Liver (tissue), 9 donors: ENCODE results near the gene HPDL. TPM values are rescaled to one million over a fixed set of nuclear protein-coding genes. Genes with fewer than 3 reads are reported as not detected.
"Not testable (repeated sequence)": the region's sequence is repeated elsewhere in the genome, so short reads cannot be mapped to it uniquely, and the experiment has no call there.

Experiments used
- DNase-seq: peaks from one replicate; pipeline ENCODE4 v3.0.0-alpha.2; 2017; ENCODE audit warnings: low spot score
- H3K27ac ChIP-seq, 2 donors: one replicate each; pipeline ENCODE4 v1.7.0; 2013; ENCODE audit warnings: inconsistent platforms in 2 of 2, low read length in 2 of 2, control low read depth in 1 of 2, low read depth in 1 of 2, mild to moderate bottlenecking in 1 of 2
- H3K27me3 ChIP-seq, 4 donors: one replicate each; pipeline versions ENCODE4 v1.6.1 to v1.7.0; 2013; ENCODE audit warnings: low read length in 3 of 4, inconsistent platforms in 1 of 4, mild to moderate bottlenecking in 1 of 4, moderate library complexity in 1 of 4; ENCODE audit not compliant: control insufficient read depth in 4 of 4, insufficient read depth in 4 of 4
- H3K36me3 ChIP-seq, 4 donors: one replicate each; pipeline versions ENCODE4 v1.6.1 to v1.7.0; 2013; ENCODE audit warnings: low read length in 3 of 4, mild to moderate bottlenecking in 3 of 4, low read depth in 1 of 4, moderate library complexity in 1 of 4; ENCODE audit not compliant: control insufficient read depth in 4 of 4, insufficient read depth in 3 of 4
- H3K4me1 ChIP-seq, 4 donors: one replicate each; pipeline versions ENCODE4 v1.6.1 to v1.7.0; 2013; ENCODE audit warnings: low read length in 3 of 4, mild to moderate bottlenecking in 3 of 4, moderate library complexity in 1 of 4; ENCODE audit not compliant: control insufficient read depth in 4 of 4, insufficient read depth in 4 of 4
- H3K4me3 ChIP-seq, 3 donors: one replicate each; pipeline versions ENCODE4 v1.6.1 to v1.7.0; 2013; ENCODE audit warnings: low read length in 3 of 3, control low read depth in 1 of 3, low read depth in 1 of 3, mild to moderate bottlenecking in 1 of 3
- H3K9ac ChIP-seq, 2 donors: one replicate each; pipeline ENCODE4 v1.7.0; 2013; ENCODE audit warnings: low read length in 2 of 2, mild to moderate bottlenecking in 2 of 2, moderate library complexity in 2 of 2, control low read depth in 1 of 2, low read depth in 1 of 2
- H3K9me3 ChIP-seq, 4 donors: one replicate each; pipeline versions ENCODE4 v1.6.1 to v1.7.0; 2013; ENCODE audit warnings: low read length in 3 of 4; ENCODE audit not compliant: control insufficient read depth in 4 of 4
- ATF3 ChIP-seq: IDR thresholded peaks from 2 replicates; pipeline ENCODE4 v1.6.1; 2016; ENCODE audit warnings: antibody characterized with exemption
- MAX ChIP-seq: IDR thresholded peaks from 2 replicates; pipeline ENCODE4 v1.6.1; 2016; ENCODE audit warnings: antibody characterized with exemption
- NR2F2 ChIP-seq: IDR thresholded peaks from 2 replicates; pipeline ENCODE4 v1.6.1; 2016; ENCODE audit warnings: antibody characterized with exemption
- REST ChIP-seq: IDR thresholded peaks from 2 replicates; pipeline ENCODE4 v1.6.1; 2016; ENCODE audit warnings: antibody characterized with exemption, mild to moderate bottlenecking
- YY1 ChIP-seq: IDR thresholded peaks from 2 replicates; pipeline ENCODE4 v1.6.1; 2016; ENCODE audit warnings: antibody characterized with exemption, mild to moderate bottlenecking
- WGBS: extraction: QIAGEN DNeasy Blood & Tissue Kit; methylation state at CpG from one replicate; pipeline ENCODE4 v1.1.7; 2013; 5-methylcytosine and 5-hydroxymethylcytosine counted together
- polyA plus RNA-seq, 2 donors: library from polyadenylated mRNA; stranded (reverse) in 1 of 2; unstranded in 1 of 2; fragments of 200-250 nt in 1 of 2; fragments of >200 nt in 1 of 2; fragmentation: Nextera tagmentation in 1 of 2; extraction: Ambion mirVana in 1 of 2; gene quantifications; one replicate each; pipeline versions ENCODE4 v1.2.1 to v1.2.3, GENCODE V29; 2013 to 2015
- total RNA-seq, 2 donors: library from RNA; depleted of rRNA; stranded (reverse); fragments of >200 nt; gene quantifications; one replicate each; pipeline ENCODE4 v1.2.3, GENCODE V29; 2014
- donor health status: healthy.
- donor health status: healthy.
- donor health status: healthy.
- donor health status: healthy.
- donor health status: healthy.

HPDL gene
- 1 to 10 TPM in 1 of 2 donors, not detected in 1; 5.2 TPM for total RNA-seq
- polyA plus RNA-seq, result under 1 TPM; 0.09 to 0.15 TPM

GRCh38 chr1:45326627-45327623, at the start of gene HPDL:
TSS of gene HPDL (plus strand) at chr1:45326895. CDS start at chr1:45327149, 254 bp downstream.
- 15% methylated on average over 96 of the region's 96 CpGs for WGBS
- Histone ChIP-seq H3K27me3 (no peaks in the 10 kb centered on the region), H3K9me3 (no peaks in the 10 kb centered on the region), H3K27ac (no peak within 1 kb of the TSS), H3K9ac (no peak within 1 kb of the TSS), H3K4me1 (peaks cover 3 to 13% (median 7%) of the 10 kb centered on the region in 4 donors), H3K36me3 (peaks cover 0 to 15% (median 5%) of the 10 kb centered on the region in 4 donors), H3K4me3 (peak within 1 kb of the TSS; percentile 36 to 53 (median 50))
- DNase-seq, result peak; percentile 79
- TF ChIP-seq YY1 (peak; percentile 20), MAX (no peak)

- Histone ChIP-seq H3K4me1 (no peaks in the 10 kb centered on the region), H3K9ac (no peak overlapping the region), H3K36me3 (no peaks in the 10 kb centered on the region), H3K4me3 (no peak overlapping the region), H3K9me3 (peaks cover 0 to 5% (median 0%) of the 10 kb centered on the region in 4 donors), H3K27me3 (no peaks in the 10 kb centered on the region), H3K27ac (no peak overlapping the region)
- no peak for TF ChIP-seq ATF3
- TF ChIP-seq NR2F2, result no peak
- no peak for TF ChIP-seq REST
- no peak for DNase-seq
- 84% methylated on average over 3 of the region's 3 CpGs for WGBS
Measured at GRCh38 chr1:45282351-45282750, 44.3 kb upstream of the HPDL start.

- not testable (repeated sequence) for H3K9ac ChIP-seq, H3K4me1 ChIP-seq, H3K27me3 ChIP-seq, H3K4me3 ChIP-seq, H3K36me3 ChIP-seq, H3K9me3 ChIP-seq, H3K27ac ChIP-seq, DNase-seq
- 85% methylated on average over 9 of the region's 9 CpGs for WGBS
Measured at GRCh38 chr1:45284858-45285257, 41.8 kb upstream of the HPDL start.

GRCh38 chr1:45286521-45286920, 40.2 kb upstream of the HPDL start:
- H3K9ac ChIP-seq, H3K4me3 ChIP-seq, H3K9me3 ChIP-seq, H3K36me3 ChIP-seq, DNase-seq, H3K4me1 ChIP-seq, H3K27me3 ChIP-seq, H3K27ac ChIP-seq: not testable (repeated sequence)
- WGBS, result 82% methylated on average over 2 of the region's 3 CpGs

GRCh38 chr1:45291002-45291401, 35.7 kb upstream of the HPDL start:
- not testable (repeated sequence) for H3K9ac ChIP-seq, H3K4me3 ChIP-seq, H3K27ac ChIP-seq, H3K36me3 ChIP-seq, DNase-seq, H3K27me3 ChIP-seq, H3K9me3 ChIP-seq, H3K4me1 ChIP-seq
- 89% methylated on average over 6 of the region's 6 CpGs for WGBS
